GM21786 (cell line): ENCODE data around the gene EXOSC5.
"Not testable (repeated sequence)": the region's sequence is repeated elsewhere in the genome, so short reads cannot be mapped to it uniquely, and the experiment has no call there.

Experiments
- ATAC-seq: cut with Tn5 transposase; IDR thresholded peaks from one replicate; pipeline ENCODE4 v1.9.1; 2021; ENCODE audit not compliant: unreplicated experiment

The EXOSC5 gene

DNA sequence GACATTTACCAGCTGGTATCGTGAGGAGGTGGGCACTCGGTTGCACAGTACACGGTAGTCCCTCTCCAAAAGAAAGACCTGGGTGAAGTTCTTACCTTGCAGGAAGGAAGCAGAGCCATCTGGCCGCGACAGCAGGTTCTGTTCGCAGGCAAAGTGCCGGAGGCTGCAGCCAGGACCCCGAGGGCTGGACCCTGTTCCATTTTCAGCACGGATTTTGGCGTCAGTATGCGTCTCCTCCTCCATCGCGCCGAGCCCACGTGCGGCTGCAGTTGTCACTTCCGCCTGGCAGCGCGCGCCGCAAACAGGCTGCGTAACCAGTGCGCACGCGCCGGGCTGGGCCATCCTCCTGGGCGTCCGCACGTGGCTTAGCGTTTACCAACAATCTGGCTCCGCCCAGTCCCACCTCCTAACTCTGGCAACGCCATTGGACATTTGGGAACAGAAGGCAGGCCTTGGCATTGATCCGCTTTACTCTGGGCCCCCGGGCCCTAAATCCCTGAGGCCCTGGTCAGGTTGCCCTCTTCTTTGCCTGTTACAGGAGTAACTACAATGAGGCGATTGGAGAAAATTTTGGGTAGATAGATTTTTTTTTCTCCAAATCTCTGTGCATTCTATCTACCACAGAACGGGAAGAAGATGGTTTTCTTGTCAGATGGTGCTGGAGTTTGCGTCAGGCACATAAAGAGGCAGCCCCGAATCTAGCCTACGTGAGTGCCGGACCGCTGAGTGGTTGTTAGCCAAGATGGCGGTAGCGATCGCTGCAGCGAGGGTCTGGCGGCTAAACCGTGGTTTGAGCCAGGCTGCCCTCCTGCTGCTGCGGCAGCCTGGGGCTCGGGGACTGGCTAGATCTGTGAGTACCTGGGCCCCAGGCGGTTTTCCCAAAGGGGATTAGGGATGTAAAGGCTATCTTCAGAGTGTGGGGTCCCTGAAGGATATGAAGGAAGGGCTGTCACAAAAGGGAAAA lies at the start of gene EXOSC5, which contains the start of gene BCKDHA:
TSS of gene EXOSC5 (minus strand) at position 274 of the 964 bp plus-strand sequence. CDS start at position 243, 31 bp downstream.
TSS of gene BCKDHA (plus strand) at position 733 of the 964 bp plus-strand sequence. CDS start at position 743, 10 bp downstream.
- peak; percentile 96 for ATAC-seq

DNA sequence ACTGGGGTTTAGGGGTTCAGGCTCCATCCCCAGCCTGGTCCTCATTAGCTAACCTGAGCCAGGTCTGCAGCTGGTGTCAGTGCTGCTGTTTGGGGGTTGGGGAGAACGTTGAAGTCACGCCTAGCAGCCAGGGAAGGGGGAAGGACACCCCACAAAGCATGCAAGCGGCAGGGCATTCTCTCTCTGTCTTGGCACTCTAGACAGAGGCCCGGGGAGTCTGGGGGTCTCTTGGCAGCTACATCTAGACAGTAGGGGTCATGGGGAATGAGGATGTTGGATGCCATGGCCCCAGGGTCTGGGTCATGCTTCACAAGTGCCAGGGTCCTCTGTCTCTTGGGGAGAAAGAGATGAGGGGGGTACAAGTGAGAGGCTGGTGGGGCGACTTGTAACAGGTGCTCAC lies 48.4 kb upstream of the EXOSC5 start:
- ATAC-seq = no peak

GRCh38 chr19:41443813-41444455 lies 46.8 kb upstream of the EXOSC5 start:
- ATAC-seq = no peak

DNA sequence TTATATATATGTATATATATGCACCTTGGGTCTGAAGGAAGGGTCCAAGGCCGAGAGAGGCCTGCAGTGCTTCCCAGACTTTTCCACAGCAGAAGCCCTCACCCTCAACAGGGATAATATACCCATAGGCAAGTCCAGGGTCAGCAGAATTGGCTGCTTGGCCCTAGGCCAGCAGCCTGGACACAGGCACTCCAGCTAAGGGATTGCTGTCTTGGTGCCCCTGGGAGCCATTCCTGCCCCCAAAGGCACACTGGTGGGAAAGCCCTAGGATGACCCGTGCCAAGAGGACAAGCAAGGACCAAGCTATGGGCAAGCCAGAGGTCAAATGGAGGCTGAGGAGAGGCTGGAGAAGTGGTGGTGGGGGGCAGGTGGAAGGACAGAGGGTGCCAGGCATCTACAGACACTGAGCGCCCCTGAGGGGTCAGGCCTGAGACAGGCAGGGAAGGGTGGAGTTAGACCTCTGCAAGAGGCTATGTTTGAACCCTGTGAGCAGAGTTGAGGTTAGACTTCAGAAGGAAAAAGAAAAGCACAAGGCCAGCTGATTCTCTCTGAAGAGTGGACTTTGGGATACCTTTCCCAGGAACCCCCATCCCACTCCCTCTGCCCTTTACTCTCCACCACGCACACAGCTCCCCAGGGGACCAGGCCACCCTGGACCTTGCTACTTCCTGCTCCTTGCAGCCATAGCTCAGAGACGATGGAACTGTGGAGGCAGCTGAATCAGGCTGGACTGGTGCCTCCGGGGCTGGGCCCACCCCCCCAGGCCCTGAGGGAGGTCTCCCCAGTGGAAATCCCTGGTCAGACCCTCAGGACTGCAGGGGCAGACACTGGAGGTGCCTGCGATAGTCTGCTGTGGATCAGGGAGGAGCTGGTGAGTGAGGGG lies 45.6 kb upstream of the EXOSC5 start, which contains the start of gene ERICH4:
TSS of gene ERICH4 (plus strand) at position 684 of the 883 bp plus-strand sequence. CDS start at position 698, 14 bp downstream.
- ATAC-seq = no peak

DNA sequence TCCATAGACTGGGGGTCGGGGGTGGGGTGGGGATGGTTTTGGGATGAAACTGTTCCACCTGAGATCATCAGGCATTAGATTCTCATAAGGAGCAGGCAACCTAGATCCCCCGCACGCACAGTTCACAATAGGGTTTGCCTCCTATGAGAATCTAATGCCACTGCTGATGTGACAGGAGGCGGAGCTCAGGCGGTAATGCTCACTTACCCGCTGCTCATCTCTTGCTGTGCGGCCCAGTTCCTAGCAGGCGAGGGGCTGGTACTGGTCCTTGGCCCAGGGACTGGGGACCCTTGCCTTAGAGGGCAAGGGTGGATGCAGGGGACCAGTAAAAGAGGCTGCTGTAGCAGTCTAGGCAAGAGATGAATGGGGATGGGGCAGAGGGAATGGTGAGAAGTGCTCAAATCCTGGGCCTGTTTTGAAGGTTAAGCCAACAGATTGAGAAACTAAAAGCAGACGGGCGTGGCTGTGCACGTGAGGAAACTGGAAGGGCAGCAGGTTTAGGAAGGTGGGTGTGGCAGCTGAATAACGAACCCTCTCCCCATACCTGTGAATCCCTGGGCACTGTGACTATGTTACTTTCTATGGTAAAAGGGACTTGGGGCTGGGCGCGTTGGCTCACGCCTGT lies 44.3 kb upstream of the EXOSC5 start:
- ATAC-seq = no peak

DNA sequence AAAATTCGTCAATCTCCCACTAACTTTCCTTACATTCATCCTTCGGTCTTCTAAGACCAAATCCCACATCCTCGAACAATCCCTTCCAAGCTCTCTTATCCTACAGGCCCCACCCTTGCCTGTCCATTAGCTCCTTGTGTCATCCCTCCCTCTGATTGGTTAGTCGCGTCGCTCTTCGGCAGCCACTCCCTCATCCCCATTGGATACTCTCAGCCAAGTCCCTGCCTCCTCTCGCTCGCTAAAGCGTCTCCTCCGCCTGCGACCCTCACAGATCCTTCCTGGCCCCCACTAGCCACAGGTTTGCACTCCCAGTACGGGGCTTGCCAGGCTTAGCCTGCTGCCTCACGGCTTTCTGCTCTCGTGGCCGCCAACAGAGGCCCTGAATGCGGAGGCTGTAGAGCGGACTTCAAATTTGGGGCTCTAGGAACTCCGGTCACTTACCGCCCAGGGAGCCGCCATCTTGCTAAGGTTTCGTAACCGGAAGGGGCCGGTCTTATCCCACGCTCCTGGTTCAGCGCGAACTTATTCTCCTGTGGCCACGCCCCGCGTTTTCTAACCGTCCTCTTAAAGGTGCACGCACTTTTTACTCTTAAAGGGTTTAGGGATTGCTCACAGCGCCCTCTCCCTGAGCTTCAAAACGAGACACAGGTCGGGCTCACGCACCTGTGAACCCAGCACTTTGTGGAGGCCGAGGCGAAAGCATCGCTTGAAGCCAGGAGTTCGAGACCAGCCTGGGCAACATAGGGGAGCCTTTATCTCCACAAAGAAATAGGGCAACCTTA lies 42.5 kb upstream of the EXOSC5 start, which contains the start of gene DMAC2:
TSS of gene DMAC2 (minus strand) at position 472 of the 782 bp plus-strand sequence. CDS start at position 459, 13 bp downstream.
- ATAC-seq = peak; percentile 90

GRCh38 chr19:41437944-41438574 lies 40.9 kb upstream of the EXOSC5 start:
- no peak for ATAC-seq

DNA sequence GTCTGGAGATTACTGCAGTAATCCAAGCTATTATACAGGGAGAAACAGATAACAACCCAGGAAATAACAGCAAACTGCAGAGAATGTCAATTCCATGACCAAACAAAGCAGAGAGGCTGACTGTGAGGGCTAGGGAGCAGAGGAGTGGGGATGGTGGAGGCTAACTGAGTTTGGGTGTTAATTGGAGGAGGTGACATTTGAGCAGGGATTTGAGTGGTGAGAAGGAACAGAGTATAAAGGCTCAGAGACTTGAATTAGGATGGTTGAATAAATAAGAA lies 39.5 kb upstream of the EXOSC5 start:
- no peak for ATAC-seq

DNA sequence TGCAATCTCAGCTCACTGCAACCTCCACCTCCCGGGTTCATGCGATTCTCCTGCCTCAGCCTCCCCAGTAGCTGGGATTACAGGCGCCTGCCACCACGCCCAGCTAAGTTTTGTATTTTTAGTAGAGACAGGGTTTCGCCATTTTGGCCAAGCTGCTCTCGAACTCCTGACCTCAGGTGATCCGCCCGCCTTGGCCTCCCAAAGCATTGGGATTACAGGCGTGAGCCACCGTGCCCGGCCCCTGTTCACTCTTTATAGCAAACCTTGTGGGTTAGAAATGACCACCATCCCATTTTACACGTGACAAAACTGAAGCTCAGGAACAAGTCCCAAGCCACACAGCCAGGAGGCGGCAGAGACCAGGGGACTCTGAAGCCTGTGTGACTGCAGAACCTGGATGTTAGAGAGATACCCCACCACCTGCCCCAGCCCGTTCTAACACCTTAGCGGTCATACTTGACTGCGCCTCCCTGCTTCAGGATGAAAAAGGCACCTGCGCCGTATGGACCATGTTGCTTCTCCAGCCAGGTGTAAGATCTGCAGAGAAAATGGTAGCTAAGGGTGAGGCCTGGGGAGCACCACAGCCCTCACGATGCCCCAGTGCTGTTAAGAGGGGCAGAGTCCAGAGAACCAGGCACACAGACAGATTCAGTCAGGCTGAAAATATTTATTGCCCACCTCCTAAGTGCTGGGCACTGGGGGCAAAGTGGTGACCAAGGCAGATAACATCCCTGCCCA lies 38.9 kb upstream of the EXOSC5 start:
- no peak for ATAC-seq

DNA sequence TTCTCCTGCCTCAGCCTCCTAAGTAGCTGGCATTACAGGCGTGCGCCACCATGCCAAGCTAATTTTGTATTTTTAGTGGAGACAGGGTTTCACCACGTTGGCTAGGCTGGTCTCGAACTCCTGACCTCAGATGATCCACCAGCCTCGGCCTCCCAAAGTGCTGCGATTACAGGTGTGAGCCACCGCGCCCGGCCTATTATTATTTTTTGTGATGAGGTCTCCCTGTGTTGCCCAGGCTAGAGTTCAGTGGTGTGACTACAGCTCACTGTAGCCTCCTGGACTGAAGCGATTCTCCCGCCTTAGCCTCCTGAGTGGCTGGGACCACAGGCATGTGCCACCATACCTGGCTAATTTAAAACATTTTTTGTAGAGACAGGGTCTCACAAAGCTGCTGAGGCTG lies 38.2 kb upstream of the EXOSC5 start:
- ATAC-seq = not testable (repeated sequence)

DNA sequence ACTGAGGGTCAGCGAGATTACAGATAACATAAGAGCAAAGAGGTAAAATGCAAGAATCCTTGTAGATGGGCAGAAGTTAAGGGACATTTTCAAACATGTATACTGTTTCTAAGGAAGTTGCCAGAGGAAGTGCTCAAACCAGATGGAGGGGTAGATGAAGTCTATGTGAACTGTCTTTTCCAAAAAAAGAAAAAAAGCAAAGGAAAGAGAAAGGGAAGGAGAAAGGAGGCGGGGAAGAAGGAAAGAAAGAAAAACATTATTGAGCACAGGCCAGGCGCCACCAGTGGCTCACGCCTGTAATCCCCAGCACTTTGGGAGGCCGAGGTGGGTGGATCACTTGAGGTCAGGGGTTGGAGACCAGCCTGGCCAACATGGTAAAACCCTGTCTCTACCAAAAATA lies 37.3 kb upstream of the EXOSC5 start:
- no peak for ATAC-seq

DNA sequence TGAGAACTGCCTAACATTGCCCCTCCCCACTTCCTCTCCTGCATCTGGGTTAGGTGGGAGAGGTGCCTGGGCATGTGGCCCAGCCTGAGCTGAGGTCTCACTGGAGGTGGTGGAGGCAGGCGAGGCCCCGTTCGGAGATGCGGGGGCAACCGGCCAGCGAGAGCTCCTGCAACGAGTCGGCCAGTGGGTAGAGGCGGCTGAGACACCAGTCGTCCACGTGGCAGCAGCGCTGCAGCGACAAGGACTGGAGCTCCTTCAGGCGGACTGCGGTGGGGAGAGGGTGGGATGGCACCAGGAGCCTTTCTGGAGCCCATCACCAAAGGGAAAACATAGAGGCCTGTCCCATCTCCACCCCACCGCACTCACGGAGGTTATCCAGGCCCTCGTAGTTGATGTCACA lies 36.0 kb upstream of the EXOSC5 start:
- no peak for ATAC-seq

DNA sequence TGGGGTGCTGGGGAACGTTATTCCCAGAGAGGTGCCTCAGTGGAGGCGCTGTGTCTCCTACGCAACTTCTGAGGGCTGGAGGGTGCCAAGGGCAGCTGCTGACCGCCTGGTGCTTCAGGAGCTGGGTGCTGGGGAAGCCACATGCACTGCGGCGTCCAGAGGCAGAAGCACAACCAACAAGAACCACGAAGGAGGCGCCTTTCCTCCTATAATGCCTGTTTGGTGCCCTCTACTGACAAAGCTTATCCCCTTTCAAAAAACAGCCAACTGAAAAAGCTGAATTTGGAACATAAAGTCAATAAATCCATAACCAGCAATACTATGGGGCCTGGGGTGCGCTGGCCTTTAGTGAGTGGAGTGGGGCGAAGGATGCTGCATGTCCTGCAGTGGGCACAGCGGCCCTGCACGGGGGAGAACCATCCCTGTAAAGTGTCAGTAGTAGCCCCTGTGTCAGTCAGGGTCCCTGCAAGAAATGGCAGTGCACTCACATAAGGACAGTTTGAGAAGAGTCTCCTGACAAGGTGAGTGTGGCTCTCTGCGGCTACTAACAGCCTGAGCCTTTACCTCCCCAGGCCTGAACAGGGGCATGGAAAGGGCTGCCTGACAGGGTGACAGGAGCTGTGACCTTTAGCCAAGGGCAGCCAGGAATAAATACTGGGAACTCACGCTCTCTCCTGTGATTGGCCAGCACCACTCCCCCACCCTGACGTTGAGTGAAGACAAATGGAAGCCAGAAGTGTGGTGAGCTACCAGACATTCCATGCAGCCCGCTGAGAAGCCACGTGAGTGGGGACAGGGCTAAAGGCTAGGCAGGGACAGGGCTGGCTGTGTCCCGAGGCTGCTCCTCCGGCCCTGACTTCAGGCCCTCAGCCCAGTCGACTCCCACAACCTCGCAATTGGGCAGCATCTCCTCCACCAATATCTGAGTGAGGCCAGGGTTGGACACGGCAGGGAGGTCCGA lies 34.5 kb upstream of the EXOSC5 start:
- no peak for ATAC-seq

- no peak for ATAC-seq
Measured at GRCh38 chr19:41430922-41431321, 33.8 kb upstream of the EXOSC5 start.

GRCh38 chr19:41428481-41428859 lies 31.3 kb upstream of the EXOSC5 start:
- no peak for ATAC-seq

DNA sequence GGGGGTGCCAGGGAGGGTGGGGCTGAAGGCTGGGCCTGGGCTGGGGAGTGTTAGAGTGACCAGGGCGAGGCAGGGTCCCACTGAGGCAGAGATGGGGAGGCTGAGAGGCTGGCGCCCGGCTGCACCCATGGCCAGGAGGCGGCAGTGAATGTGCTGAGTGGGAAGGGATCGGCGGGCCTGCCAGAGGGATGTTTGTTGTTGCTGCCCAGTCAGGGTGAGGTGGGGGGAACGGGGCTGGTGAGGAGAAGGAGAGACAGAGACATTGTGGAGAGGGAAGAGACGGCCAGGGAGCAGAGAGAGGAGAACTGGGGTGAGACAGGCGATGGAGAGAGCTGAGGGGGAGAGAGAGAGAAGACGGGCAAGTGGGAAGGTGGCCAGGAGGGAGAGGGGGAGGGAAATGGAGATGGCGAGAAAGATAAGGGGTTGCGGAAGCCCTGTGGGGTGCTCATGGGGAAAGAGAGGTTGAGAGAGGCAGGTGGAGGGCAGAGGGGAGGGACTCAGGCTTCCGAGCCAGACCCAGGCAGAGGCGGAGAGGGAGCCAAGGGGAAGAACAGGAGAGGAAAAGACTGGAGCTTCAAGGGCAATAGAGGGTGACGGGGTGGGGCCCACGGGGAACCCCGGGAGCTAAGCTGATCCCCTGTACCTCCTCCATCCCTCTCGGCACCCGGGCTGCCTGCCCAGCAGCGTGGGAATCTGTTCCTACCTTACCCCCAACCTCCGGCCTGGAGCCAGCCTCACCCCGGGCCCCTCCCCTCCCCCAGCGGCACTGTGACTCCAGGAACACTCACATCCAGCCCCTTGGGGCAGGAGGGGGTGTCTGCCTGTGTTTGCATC lies 30.7 kb upstream of the EXOSC5 start:
- no peak for ATAC-seq
